GM12878 (cell line): ENCODE results near the gene PERM1. TPM values are rescaled to one million over a fixed set of nuclear protein-coding genes. Genes with fewer than 3 reads are reported as not detected.
A peak's percentile ranks its signal among the peaks of the same experiment; 100 is the strongest.

Experiments
- ATF7 ChIP-seq: fragments of 450-650 bp; IDR thresholded peaks from 2 replicates; pipeline ENCODE4 v1.6.1; 2016; ENCODE audit warnings: low read depth, mild to moderate bottlenecking
- BHLHE40 ChIP-seq, 2 experiments: fragments of 450-650 bp in 1 of 2; IDR thresholded peaks; 2 replicates each; pipeline ENCODE4 v1.6.1; 2011 to 2017; ENCODE audit warnings: low read depth in 2 of 2, borderline replicate concordance in 1 of 2, improper control_type of control experiment in 1 of 2, low read length in 1 of 2, mild to moderate bottlenecking in 1 of 2
- BRCA1 ChIP-seq: IDR thresholded peaks from 2 replicates; pipeline ENCODE4 v1.6.1; 2011; ENCODE audit warnings: low read depth, low read length, improper control_type of control experiment
- MTA2 ChIP-seq: fragments of 450-650 bp; IDR thresholded peaks from 2 replicates; pipeline ENCODE4 v1.6.1; 2016; ENCODE audit warnings: low read depth, mild to moderate bottlenecking, moderate library complexity
- NBN ChIP-seq: fragments of 450-650 bp; IDR thresholded peaks from 2 replicates; pipeline ENCODE4 v1.6.1; 2016
- NFIC ChIP-seq: IDR thresholded peaks from 2 replicates; pipeline ENCODE4 v1.6.1; 2012; ENCODE audit warnings: low read depth, mild to moderate bottlenecking, inconsistent platforms, low read length, moderate library complexity
- NFYA ChIP-seq: IDR thresholded peaks from 2 replicates; pipeline ENCODE4 v1.6.1; 2011; ENCODE audit warnings: low read depth, mild to moderate bottlenecking, low read length, improper control_type of control experiment, borderline replicate concordance
- NFYB ChIP-seq: IDR thresholded peaks from 2 replicates; pipeline ENCODE4 v1.6.1; 2011; ENCODE audit warnings: low read depth, mild to moderate bottlenecking, low read length, improper control_type of control experiment, moderate library complexity; ENCODE audit not compliant: insufficient read depth
- RAD51 ChIP-seq: fragments of 450-650 bp; IDR thresholded peaks from 2 replicates; pipeline ENCODE4 v1.6.1; 2016; ENCODE audit warnings: moderate library complexity, mild to moderate bottlenecking, inconsistent platforms
- SMC3 ChIP-seq: IDR thresholded peaks from 2 replicates; pipeline ENCODE4 v1.6.1; 2011; ENCODE audit warnings: low read length, improper control_type of control experiment, borderline replicate concordance
- SP1 ChIP-seq: IDR thresholded peaks from one replicate; pipeline ENCODE4 v1.6.1; 2011; ENCODE audit warnings: low read depth, low read length
- STAT1 ChIP-seq: fragments of 450-650 bp; conservative IDR thresholded peaks from 2 replicates; pipeline ENCODE4 v1.6.1; 2014; ENCODE audit warnings: antibody characterized with exemption, mild to moderate bottlenecking
- SUPT20H ChIP-seq: IDR thresholded peaks from 2 replicates; pipeline ENCODE4 v1.6.1; 2011; ENCODE audit warnings: low read depth, mild to moderate bottlenecking, low read length, moderate library complexity, borderline replicate concordance; ENCODE audit not compliant: control insufficient read depth
- TCF12 ChIP-seq: IDR thresholded peaks from 2 replicates; pipeline ENCODE4 v1.6.1; 2011; ENCODE audit warnings: low read depth, mild to moderate bottlenecking, low read length
- ZBED1 ChIP-seq: IDR thresholded peaks from 2 replicates; pipeline ENCODE4 v1.6.1; 2016; ENCODE audit warnings: borderline replicate concordance
- ZZZ3 ChIP-seq: IDR thresholded peaks from 2 replicates; pipeline ENCODE4 v1.6.1; 2011; ENCODE audit warnings: low read depth; ENCODE audit not compliant: control insufficient read depth, insufficient read length
- polyA plus RNA-seq, 11 experiments: library from polyadenylated mRNA; depleted of rRNA in 4 of 11; unstranded in 6 of 11; stranded (reverse) in 5 of 11; fragments of >200 nt; fragmentation: Nextera tagmentation in 4 of 11; fragmentation: Illumina TruSeq in 1 of 11; extraction: Ambion mirVana in 4 of 11; extraction: Trizol in 1 of 11; gene quantifications; 1 replicate in 1 of 11; 2 replicates in 10 of 11; pipeline versions ENCODE4 v1.2.1 to v1.2.3, GENCODE V29; 2011 to 2016; ENCODE audit warnings: inconsistent platforms in 2 of 11, missing spikeins in 2 of 11, low read depth in 1 of 11
- total RNA-seq, 4 experiments: library from RNA; depleted of rRNA in 3 of 4; stranded (reverse); fragments of >200 nt in 3 of 4; fragmentation: Illumina TruSeq in 1 of 4; extraction: Trizol in 1 of 4; gene quantifications; 2 replicates each; pipeline versions ENCODE4 v1.2.1 to v1.2.3, GENCODE V29; 2013 to 2021
- TF ChIP-seq, protein P1 (sequence below): fragments of 450-650 bp; formaldehyde crosslinking; IDR thresholded peaks from 2 replicates; pipeline ENCODE4 v1.5.0; 2022; ENCODE audit warnings: mild to moderate bottlenecking, missing genetic modification characterization
- TF ChIP-seq, protein P2 (sequence below): fragments of 450-650 bp; IDR thresholded peaks from 2 replicates; pipeline ENCODE4 v1.6.1; 2017; ENCODE audit warnings: low read depth, mild to moderate bottlenecking, moderate library complexity
- TF ChIP-seq, protein P3 (sequence below): fragments of 150-350 bp; IDR thresholded peaks from 2 replicates; pipeline ENCODE4 v1.6.1; 2014; ENCODE audit warnings: mild to moderate bottlenecking, low read depth, low read length
- TF ChIP-seq, protein P4 (sequence below): fragments of 450-650 bp; IDR thresholded peaks from 2 replicates; pipeline ENCODE4 v1.6.1; 2018; ENCODE audit warnings: mild to moderate bottlenecking, low read depth, moderate library complexity; ENCODE audit not compliant: partially characterized antibody
- TF ChIP-seq, protein P5 (sequence below): IDR thresholded peaks from 2 replicates; pipeline ENCODE4 v1.6.1; 2012; ENCODE audit warnings: low read depth, low read length, improper control_type of control experiment

PERM1 gene
- total and polyA plus RNA-seq, 10 of the 15 experiments (the other 5 are each of a cell fraction or from before 2014, with no cell fraction given): not detected

DNA sequence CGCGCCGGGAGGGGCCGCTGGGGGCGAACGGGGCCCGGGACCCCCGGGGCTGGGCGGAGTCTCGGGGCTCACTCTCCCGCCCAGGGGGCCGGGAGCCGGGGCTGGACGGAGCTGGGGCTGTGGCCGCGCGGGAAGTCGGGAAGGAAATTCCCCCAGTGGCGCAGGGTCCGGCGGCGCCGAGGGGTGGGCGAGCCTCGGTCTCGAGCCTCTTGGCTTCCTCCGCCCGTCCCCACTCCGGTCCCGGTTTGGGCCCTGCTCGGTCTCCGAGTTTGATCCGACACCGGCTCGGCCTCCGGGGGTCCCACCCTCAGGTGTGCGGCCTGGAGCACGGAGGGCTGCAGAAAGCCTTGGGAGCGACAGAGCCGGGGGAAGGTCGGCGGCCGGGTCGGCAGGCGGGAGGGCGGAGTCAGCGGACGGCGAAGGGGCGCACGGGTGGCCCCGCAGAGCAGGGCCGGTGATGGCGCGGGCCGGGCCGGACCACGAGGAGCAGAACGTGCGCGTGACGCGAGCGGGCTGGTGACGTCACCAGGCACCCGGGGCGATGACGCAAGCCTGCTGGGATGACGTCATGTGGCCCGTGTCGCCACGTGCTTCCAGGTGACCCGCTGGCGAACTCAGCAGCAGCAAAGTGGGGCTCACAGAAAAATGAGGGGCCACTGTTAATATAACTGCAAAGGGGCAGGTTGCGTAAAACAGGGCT, 18.6 kb upstream of the PERM1 start (continued):
- TF ChIP-seq, protein P1, sequence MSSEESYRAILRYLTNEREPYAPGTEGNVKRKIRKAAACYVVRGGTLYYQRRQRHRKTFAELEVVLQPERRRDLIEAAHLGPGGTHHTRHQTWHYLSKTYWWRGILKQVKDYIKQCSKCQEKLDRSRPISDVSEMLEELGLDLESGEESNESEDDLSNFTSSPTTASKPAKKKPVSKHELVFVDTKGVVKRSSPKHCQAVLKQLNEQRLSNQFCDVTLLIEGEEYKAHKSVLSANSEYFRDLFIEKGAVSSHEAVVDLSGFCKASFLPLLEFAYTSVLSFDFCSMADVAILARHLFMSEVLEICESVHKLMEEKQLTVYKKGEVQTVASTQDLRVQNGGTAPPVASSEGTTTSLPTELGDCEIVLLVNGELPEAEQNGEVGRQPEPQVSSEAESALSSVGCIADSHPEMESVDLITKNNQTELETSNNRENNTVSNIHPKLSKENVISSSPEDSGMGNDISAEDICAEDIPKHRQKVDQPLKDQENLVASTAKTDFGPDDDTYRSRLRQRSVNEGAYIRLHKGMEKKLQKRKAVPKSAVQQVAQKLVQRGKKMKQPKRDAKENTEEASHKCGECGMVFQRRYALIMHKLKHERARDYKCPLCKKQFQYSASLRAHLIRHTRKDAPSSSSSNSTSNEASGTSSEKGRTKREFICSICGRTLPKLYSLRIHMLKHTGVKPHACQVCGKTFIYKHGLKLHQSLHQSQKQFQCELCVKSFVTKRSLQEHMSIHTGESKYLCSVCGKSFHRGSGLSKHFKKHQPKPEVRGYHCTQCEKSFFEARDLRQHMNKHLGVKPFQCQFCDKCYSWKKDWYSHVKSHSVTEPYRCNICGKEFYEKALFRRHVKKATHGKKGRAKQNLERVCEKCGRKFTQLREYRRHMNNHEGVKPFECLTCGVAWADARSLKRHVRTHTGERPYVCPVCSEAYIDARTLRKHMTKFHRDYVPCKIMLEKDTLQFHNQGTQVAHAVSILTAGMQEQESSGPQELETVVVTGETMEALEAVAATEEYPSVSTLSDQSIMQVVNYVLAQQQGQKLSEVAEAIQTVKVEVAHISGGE (CRISPR knock-in tag): 0 out of 2 replicates have a peak, but pooled peaks have one; percentile 14
- TF ChIP-seq ZZZ3 (no peak), RAD51 (peak; percentile 70), BRCA1 (no peak), STAT1 (no peak), ATF7 (peak; percentile 99), TCF12 (peak; percentile 29; the same call in 1 of the 2 replicates), NFYB (no peak), NFYA (no peak), NBN (peak; percentile 99), NFIC (no peak), BHLHE40 (IDR thresholded peaks at IDR 0.05; ENCODE audit: borderline replicate concordance in 1 of 2, low read depth in 2 of 2, low read length in 1 of 2) (peak; percentile 90 to 99), SMC3 (no peak), SUPT20H (no peak), ZBED1 (no peak), SP1 (peak; percentile 67), MTA2 (peak; percentile 45; the same call in 1 of the 2 replicates)
- TF ChIP-seq, protein P2, sequence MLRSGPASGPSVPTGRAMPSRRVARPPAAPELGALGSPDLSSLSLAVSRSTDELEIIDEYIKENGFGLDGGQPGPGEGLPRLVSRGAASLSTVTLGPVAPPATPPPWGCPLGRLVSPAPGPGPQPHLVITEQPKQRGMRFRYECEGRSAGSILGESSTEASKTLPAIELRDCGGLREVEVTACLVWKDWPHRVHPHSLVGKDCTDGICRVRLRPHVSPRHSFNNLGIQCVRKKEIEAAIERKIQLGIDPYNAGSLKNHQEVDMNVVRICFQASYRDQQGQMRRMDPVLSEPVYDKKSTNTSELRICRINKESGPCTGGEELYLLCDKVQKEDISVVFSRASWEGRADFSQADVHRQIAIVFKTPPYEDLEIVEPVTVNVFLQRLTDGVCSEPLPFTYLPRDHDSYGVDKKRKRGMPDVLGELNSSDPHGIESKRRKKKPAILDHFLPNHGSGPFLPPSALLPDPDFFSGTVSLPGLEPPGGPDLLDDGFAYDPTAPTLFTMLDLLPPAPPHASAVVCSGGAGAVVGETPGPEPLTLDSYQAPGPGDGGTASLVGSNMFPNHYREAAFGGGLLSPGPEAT: no peak
- TF ChIP-seq, protein P3, sequence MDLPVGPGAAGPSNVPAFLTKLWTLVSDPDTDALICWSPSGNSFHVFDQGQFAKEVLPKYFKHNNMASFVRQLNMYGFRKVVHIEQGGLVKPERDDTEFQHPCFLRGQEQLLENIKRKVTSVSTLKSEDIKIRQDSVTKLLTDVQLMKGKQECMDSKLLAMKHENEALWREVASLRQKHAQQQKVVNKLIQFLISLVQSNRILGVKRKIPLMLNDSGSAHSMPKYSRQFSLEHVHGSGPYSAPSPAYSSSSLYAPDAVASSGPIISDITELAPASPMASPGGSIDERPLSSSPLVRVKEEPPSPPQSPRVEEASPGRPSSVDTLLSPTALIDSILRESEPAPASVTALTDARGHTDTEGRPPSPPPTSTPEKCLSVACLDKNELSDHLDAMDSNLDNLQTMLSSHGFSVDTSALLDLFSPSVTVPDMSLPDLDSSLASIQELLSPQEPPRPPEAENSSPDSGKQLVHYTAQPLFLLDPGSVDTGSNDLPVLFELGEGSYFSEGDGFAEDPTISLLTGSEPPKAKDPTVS: no peak
- TF ChIP-seq, protein P4, sequence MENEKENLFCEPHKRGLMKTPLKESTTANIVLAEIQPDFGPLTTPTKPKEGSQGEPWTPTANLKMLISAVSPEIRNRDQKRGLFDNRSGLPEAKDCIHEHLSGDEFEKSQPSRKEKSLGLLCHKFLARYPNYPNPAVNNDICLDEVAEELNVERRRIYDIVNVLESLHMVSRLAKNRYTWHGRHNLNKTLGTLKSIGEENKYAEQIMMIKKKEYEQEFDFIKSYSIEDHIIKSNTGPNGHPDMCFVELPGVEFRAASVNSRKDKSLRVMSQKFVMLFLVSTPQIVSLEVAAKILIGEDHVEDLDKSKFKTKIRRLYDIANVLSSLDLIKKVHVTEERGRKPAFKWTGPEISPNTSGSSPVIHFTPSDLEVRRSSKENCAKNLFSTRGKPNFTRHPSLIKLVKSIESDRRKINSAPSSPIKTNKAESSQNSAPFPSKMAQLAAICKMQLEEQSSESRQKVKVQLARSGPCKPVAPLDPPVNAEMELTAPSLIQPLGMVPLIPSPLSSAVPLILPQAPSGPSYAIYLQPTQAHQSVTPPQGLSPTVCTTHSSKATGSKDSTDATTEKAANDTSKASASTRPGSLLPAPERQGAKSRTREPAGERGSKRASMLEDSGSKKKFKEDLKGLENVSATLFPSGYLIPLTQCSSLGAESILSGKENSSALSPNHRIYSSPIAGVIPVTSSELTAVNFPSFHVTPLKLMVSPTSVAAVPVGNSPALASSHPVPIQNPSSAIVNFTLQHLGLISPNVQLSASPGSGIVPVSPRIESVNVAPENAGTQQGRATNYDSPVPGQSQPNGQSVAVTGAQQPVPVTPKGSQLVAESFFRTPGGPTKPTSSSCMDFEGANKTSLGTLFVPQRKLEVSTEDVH: no peak
- TF ChIP-seq, protein P5, sequence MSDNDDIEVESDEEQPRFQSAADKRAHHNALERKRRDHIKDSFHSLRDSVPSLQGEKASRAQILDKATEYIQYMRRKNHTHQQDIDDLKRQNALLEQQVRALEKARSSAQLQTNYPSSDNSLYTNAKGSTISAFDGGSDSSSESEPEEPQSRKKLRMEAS: peak; percentile 75; the same call in 1 of the 2 replicates
